CD4-positive, alpha-beta memory T cell (primary cell): Measurements from ENCODE around the gene CSRNP3. TPM values are rescaled to one million over a fixed set of nuclear protein-coding genes. Genes with fewer than 3 reads are reported as not detected.

ENCODE experiments used
- CTCF ChIA-PET: fragments of 350-600 bp; sonication (Branson Sonifier 250); formaldehyde crosslinking; loops from one replicate; lab custom pipeline; 2021; ENCODE audit warnings: inconsistent platforms; ENCODE audit not compliant: partially characterized antibody; lab: Charles Lee
- POLR2A ChIA-PET: fragments of 350-600 bp; sonication (Branson Sonifier 250); formaldehyde crosslinking; loops from one replicate; lab custom pipeline; 2021; ENCODE audit not compliant: partially characterized antibody; lab: Charles Lee
- DNase-seq, 5 donors: peaks; one replicate each; pipeline versions ENCODE4 v3.0.0 to v3.0.0-alpha.2; 2020 to 2022; ENCODE audit warnings: mixed read lengths in 1 of 5
- H3K27ac ChIP-seq: one replicate; pipeline ENCODE4 v1.7.0; 2013; ENCODE audit warnings: low read depth, low read length
- H3K27me3 ChIP-seq: 2 replicates; pipeline ENCODE4 v1.7.0; 2013; ENCODE audit warnings: mild to moderate bottlenecking, low read length, moderate library complexity; ENCODE audit not compliant: insufficient read depth
- H3K36me3 ChIP-seq: 2 replicates; pipeline ENCODE4 v1.7.0; 2013; ENCODE audit warnings: mild to moderate bottlenecking, low read length, moderate library complexity; ENCODE audit not compliant: insufficient read depth
- H3K4me1 ChIP-seq: 2 replicates; pipeline ENCODE4 v1.7.0; 2013; ENCODE audit warnings: mild to moderate bottlenecking, low read length, moderate library complexity; ENCODE audit not compliant: insufficient read depth
- H3K4me3 ChIP-seq, 2 donors: one replicate each; pipeline ENCODE4 v1.7.0; 2013; ENCODE audit warnings: low read length in 2 of 2, mild to moderate bottlenecking in 1 of 2
- H3K9me3 ChIP-seq, 2 donors: one replicate each; pipeline ENCODE4 v1.7.0; 2013; ENCODE audit warnings: low read length in 2 of 2, control low read depth in 1 of 2; ENCODE audit not compliant: control insufficient read depth in 1 of 2
- H3K27ac Mint-ChIP-seq, 7 donors: one replicate each; pipeline ENCODE4 v1.8.0; 2020 to 2021; ENCODE audit warnings: mixed read lengths in 7 of 7, mild to moderate bottlenecking in 6 of 7, inconsistent platforms in 3 of 7, moderate library complexity in 3 of 7
- H3K27me3 Mint-ChIP-seq, 2 donors: one replicate each; pipeline ENCODE4 v1.8.0; 2020 to 2021; ENCODE audit warnings: mixed read lengths in 2 of 2
- H3K36me3 Mint-ChIP-seq, 2 donors: one replicate each; pipeline ENCODE4 v1.8.0; 2020 to 2021; ENCODE audit warnings: mixed read lengths in 2 of 2, inconsistent platforms in 1 of 2, mild to moderate bottlenecking in 1 of 2
- H3K4me1 Mint-ChIP-seq, 4 donors: one replicate each; pipeline ENCODE4 v1.8.0; 2020 to 2021; ENCODE audit warnings: mixed read lengths in 4 of 4, mild to moderate bottlenecking in 1 of 4
- H3K4me3 Mint-ChIP-seq, 8 donors: one replicate each; pipeline ENCODE4 v1.8.0; 2020 to 2021; ENCODE audit warnings: mixed read lengths in 8 of 8, mild to moderate bottlenecking in 7 of 8, moderate library complexity in 6 of 8, inconsistent platforms in 3 of 8
- H3K9me3 Mint-ChIP-seq, 8 donors: one replicate each; pipeline ENCODE4 v1.8.0; 2020 to 2021; ENCODE audit warnings: mixed read lengths in 8 of 8, mild to moderate bottlenecking in 5 of 8, inconsistent platforms in 3 of 8, moderate library complexity in 1 of 8
- intact Hi-C: fragments of 100-400 bp; cut with micrococcal nuclease; formaldehyde crosslinking; loops from one replicate; pipeline ENCODE4 v1.15.1; 2023
- polyA plus RNA-seq, 2 donors: library from polyadenylated mRNA; unstranded; fragments of 300-500 nt; fragmentation: Illumina TruSeq; gene quantifications; one replicate each; pipeline ENCODE4 v1.2.3, GENCODE V29; 2021
- total RNA-seq, 2 experiments: library from RNA; stranded (reverse); gene quantifications; one replicate each; pipeline ENCODE4 v1.2.3, GENCODE V29; 2021

CSRNP3 gene
- total and polyA plus RNA-seq, 4 experiments from 2014 or later, result not detected

- H3K36me3 Mint-ChIP-seq, result no peaks in the 10 kb centered on the region
- POLR2A ChIA-PET, result no interaction called here
- H3K9me3 ChIP-seq, result no peaks in the 10 kb centered on the region
- intact Hi-C loops, result no loop called here
- H3K36me3 ChIP-seq, result no peaks in the 10 kb centered on the region
- H3K27ac ChIP-seq, result no peak overlapping the region
- H3K4me1 Mint-ChIP-seq, result no peaks in the 10 kb centered on the region
- no peaks in the 10 kb centered on the region for H3K27me3 ChIP-seq
- DNase-seq, result no peak
- CTCF ChIA-PET, result no interaction called here
- H3K4me1 ChIP-seq, result no peaks in the 10 kb centered on the region
- H3K27ac Mint-ChIP-seq, result no peak overlapping the region
- no peaks in the 10 kb centered on the region for H3K9me3 Mint-ChIP-seq
- H3K4me3 Mint-ChIP-seq, result no peak overlapping the region
- peaks cover 2% of the 10 kb centered on the region in 2 donors for H3K27me3 Mint-ChIP-seq
- no peak overlapping the region for H3K4me3 ChIP-seq
These were observed 37.1 kb upstream of the CSRNP3 start for GRCh38 chr2:165432234-165432966.

- Mint-ChIP-seq H3K27me3 (peaks cover 0 to 2% of the 10 kb centered on the region in 2 donors), H3K27ac (no peak overlapping the region), H3K4me3 (no peak overlapping the region), H3K9me3 (no peaks in the 10 kb centered on the region), H3K36me3 (no peaks in the 10 kb centered on the region), H3K4me1 (no peaks in the 10 kb centered on the region)
- Histone ChIP-seq H3K9me3 (no peaks in the 10 kb centered on the region), H3K27me3 (no peaks in the 10 kb centered on the region), H3K4me3 (no peak overlapping the region), H3K27ac (no peak overlapping the region), H3K36me3 (no peaks in the 10 kb centered on the region), H3K4me1 (no peaks in the 10 kb centered on the region)
- CTCF ChIA-PET, result no interaction called here
- DNase-seq, result no peak
- intact Hi-C loops, result no loop called here
- POLR2A ChIA-PET, result no interaction called here
These were observed 34.5 kb upstream of the CSRNP3 start for GRCh38 chr2:165434865-165435496.

- ChIA-PET POLR2A (no interaction called here), CTCF (no interaction called here)
- no peaks in the 10 kb centered on the region for H3K9me3 Mint-ChIP-seq
- H3K4me3 ChIP-seq, result no peak overlapping the region
- no peak overlapping the region for H3K27ac Mint-ChIP-seq
- H3K9me3 ChIP-seq, result no peaks in the 10 kb centered on the region
- no peak overlapping the region for H3K27ac ChIP-seq
- no peak overlapping the region for H3K4me3 Mint-ChIP-seq
- H3K4me1 ChIP-seq, result no peaks in the 10 kb centered on the region
- DNase-seq, result no peak
- no peaks in the 10 kb centered on the region for H3K4me1 Mint-ChIP-seq
- H3K36me3 ChIP-seq, result no peaks in the 10 kb centered on the region
- H3K27me3 ChIP-seq, result no peaks in the 10 kb centered on the region
- H3K36me3 Mint-ChIP-seq, result no peaks in the 10 kb centered on the region
- H3K27me3 Mint-ChIP-seq, result peaks cover 0 to 2% of the 10 kb centered on the region in 2 donors
- intact Hi-C loops, result no loop called here
These were observed 33.9 kb upstream of the CSRNP3 start for GRCh38 chr2:165435611-165436010.

- no peak overlapping the region for H3K4me3 ChIP-seq
- Mint-ChIP-seq H3K9me3 (no peaks in the 10 kb centered on the region), H3K36me3 (no peaks in the 10 kb centered on the region), H3K27ac (no peak overlapping the region), H3K4me1 (no peaks in the 10 kb centered on the region), H3K27me3 (peaks cover 0 to 2% of the 10 kb centered on the region in 2 donors), H3K4me3 (no peak overlapping the region)
- no peak overlapping the region for H3K27ac ChIP-seq
- H3K36me3 ChIP-seq, result no peaks in the 10 kb centered on the region
- ChIA-PET POLR2A (interaction anchor here (0.8 kb wide), 1 partner anchor 10 kb away, joined by 3 read pairs; no protein-coding TSS in a partner anchor), CTCF (interaction anchor here (0.7 kb wide), 1 partner anchor 14 kb away, joined by 4 read pairs; no protein-coding TSS in a partner anchor)
- H3K27me3 ChIP-seq, result no peaks in the 10 kb centered on the region
- DNase-seq, result no peak
- intact Hi-C loops, result no loop called here
- H3K9me3 ChIP-seq, result no peaks in the 10 kb centered on the region
- no peaks in the 10 kb centered on the region for H3K4me1 ChIP-seq
These were observed 32.9 kb upstream of the CSRNP3 start for GRCh38 chr2:165436559-165436958.

GRCh38 chr2:165440367-165440766, 29.1 kb upstream of the CSRNP3 start:
- Histone ChIP-seq H3K4me3 (no peak overlapping the region), H3K27ac (no peak overlapping the region), H3K27me3 (no peaks in the 10 kb centered on the region), H3K36me3 (no peaks in the 10 kb centered on the region), H3K4me1 (no peaks in the 10 kb centered on the region), H3K9me3 (no peaks in the 10 kb centered on the region)
- Mint-ChIP-seq H3K9me3 (no peaks in the 10 kb centered on the region), H3K27ac (no peak overlapping the region), H3K4me1 (peaks cover 0 to 5% (median 2%) of the 10 kb centered on the region in 4 donors), H3K27me3 (peaks cover 0 to 2% of the 10 kb centered on the region in 2 donors), H3K36me3 (no peaks in the 10 kb centered on the region), H3K4me3 (no peak overlapping the region)
- intact Hi-C loops, result no loop called here
- ChIA-PET POLR2A (no interaction called here), CTCF (interaction anchor here (0.8 to 1.0 kb wide), 2 partner anchors 13 to 434 kb away, joined by 3 read pairs; no protein-coding TSS in a partner anchor)
- no peak for DNase-seq

DNA sequence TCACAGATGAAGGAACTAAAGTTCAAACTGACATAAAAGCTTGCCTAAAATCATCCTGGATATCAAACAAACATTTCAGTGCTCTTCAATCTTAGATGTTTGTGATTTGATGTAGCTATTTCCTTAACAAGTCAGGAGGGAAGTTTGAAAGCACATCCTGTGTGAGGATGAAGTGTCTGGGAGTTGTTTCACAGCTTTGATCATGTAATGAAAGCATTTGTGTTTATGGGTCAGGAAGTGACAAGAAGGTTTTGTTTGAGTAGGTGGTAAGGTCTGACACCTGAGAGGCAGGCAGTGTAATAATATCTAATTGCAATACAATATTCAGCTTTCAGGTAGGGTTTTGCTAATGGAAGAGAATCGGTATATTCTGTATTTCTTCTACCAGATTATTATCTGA, 26.0 kb upstream of the CSRNP3 start:
- Mint-ChIP-seq H3K27ac (peak overlapping the region in 1 of 7 donors; percentile 24), H3K9me3 (no peaks in the 10 kb centered on the region)
- CTCF ChIA-PET, result no interaction called here

DNA sequence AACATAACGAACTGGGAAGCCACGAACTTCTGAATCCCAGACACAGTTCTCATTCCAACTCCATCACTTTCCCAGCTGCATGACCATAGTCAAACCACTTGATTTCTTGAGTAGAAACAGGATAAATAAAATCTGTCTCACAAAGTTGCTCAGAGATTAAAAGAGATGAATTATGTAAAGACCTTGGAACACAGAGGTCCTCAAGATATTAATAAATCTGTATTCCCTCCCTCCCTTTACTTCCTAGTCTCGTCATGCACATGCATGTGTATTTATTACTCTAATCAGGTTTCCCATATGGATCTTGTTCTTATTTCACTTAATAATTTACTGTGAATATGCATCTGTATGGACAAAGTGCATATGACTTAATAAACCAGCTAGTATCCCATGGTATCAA, 21.1 kb upstream of the CSRNP3 start:
- ChIA-PET POLR2A (no interaction called here), CTCF (no interaction called here)
- no peak for DNase-seq
- H3K36me3 Mint-ChIP-seq, result no peaks in the 10 kb centered on the region
- no peak overlapping the region for H3K4me3 Mint-ChIP-seq
- H3K4me3 ChIP-seq, result no peak overlapping the region
- no peaks in the 10 kb centered on the region for H3K9me3 ChIP-seq
- intact Hi-C loops, result no loop called here
- H3K27me3 Mint-ChIP-seq, result peaks cover 0 to 5% of the 10 kb centered on the region in 2 donors
- no peak overlapping the region for H3K27ac Mint-ChIP-seq
- no peaks in the 10 kb centered on the region for H3K27me3 ChIP-seq
- H3K4me1 Mint-ChIP-seq, result peaks cover 0 to 3% (median 2%) of the 10 kb centered on the region in 4 donors
- H3K9me3 Mint-ChIP-seq, result no peaks in the 10 kb centered on the region
- no peak overlapping the region for H3K27ac ChIP-seq
- H3K4me1 ChIP-seq, result no peaks in the 10 kb centered on the region
- no peaks in the 10 kb centered on the region for H3K36me3 ChIP-seq

More for the DNA sequence above, 26.0 kb upstream of the CSRNP3 start:
- H3K27ac ChIP-seq, result no peak overlapping the region
- intact Hi-C loops, result no loop called here
- no peaks in the 10 kb centered on the region for H3K36me3 Mint-ChIP-seq
- H3K9me3 ChIP-seq, result no peaks in the 10 kb centered on the region
- POLR2A ChIA-PET, result no interaction called here
- no peaks in the 10 kb centered on the region for H3K27me3 Mint-ChIP-seq
- peak overlapping the region in 1 of 8 donors; percentile 13 for H3K4me3 Mint-ChIP-seq
- DNase-seq, result no peak
- H3K4me1 ChIP-seq, result no peaks in the 10 kb centered on the region
- H3K27me3 ChIP-seq, result no peaks in the 10 kb centered on the region
- no peaks in the 10 kb centered on the region for H3K36me3 ChIP-seq
- H3K4me1 Mint-ChIP-seq, result peaks cover 0 to 5% (median 2%) of the 10 kb centered on the region in 4 donors
- no peak overlapping the region for H3K4me3 ChIP-seq
